Breast epithelium (tissue), 3 donors: ENCODE data around the gene BIRC6.

Experiments used
- POLR2A ChIP-seq: fragments of 450-650 bp; IDR thresholded peaks from one replicate; pipeline ENCODE4 v1.6.1; 2016; ENCODE audit warnings: antibody characterized with exemption, mild to moderate bottlenecking, moderate library complexity
- TF ChIP-seq, protein P1 (sequence below), 3 donors: fragments of 450-650 bp; IDR thresholded peaks; one replicate each; pipeline ENCODE4 v1.5.1; 2016 to 2017; ENCODE audit warnings: antibody characterized with exemption in 3 of 3, mild to moderate bottlenecking in 3 of 3, moderate library complexity in 3 of 3

DNA sequence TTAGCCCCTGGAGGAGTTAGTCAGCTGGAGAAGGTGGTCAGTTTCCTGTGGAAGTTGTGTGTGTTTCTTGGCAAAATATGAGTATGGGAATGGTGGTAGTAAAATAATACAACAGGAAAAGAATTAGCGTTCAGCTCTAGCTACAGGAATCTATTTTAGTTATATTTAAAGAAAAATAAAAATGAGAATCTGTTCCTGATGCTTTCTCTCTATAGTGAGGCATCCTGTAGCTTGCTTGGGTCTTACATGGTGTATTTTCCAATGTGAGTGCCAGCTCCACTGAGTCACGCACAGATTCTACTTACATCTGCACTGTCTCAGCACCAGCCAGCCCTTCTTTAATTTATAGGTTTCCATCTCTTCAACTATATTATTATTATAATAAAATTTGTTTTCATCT is 132.2 kb downstream of the BIRC6 start:
- TF ChIP-seq, protein P1, sequence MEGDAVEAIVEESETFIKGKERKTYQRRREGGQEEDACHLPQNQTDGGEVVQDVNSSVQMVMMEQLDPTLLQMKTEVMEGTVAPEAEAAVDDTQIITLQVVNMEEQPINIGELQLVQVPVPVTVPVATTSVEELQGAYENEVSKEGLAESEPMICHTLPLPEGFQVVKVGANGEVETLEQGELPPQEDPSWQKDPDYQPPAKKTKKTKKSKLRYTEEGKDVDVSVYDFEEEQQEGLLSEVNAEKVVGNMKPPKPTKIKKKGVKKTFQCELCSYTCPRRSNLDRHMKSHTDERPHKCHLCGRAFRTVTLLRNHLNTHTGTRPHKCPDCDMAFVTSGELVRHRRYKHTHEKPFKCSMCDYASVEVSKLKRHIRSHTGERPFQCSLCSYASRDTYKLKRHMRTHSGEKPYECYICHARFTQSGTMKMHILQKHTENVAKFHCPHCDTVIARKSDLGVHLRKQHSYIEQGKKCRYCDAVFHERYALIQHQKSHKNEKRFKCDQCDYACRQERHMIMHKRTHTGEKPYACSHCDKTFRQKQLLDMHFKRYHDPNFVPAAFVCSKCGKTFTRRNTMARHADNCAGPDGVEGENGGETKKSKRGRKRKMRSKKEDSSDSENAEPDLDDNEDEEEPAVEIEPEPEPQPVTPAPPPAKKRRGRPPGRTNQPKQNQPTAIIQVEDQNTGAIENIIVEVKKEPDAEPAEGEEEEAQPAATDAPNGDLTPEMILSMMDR (IDR thresholded peaks at IDR 0.05) = no peak
- no peak for TF ChIP-seq POLR2A
